DOHH2 (cell line): ENCODE data around the gene LAIR2.

ENCODE experiments used
- H3F3A ChIP-seq: fragments of 200-600 bp; sonication (generic), shearing (Covaris generic); 2 replicates; pipeline ENCODE4 v1.6.0; 2016; ENCODE audit warnings: antibody characterized with exemption, mild to moderate bottlenecking; ENCODE audit not compliant: control insufficient read depth, insufficient read depth
- H3K27ac ChIP-seq: fragments of 200-600 bp; sonication (generic); 2 replicates; pipeline ENCODE4 v1.5.1; 2014; ENCODE audit warnings: low read depth, mild to moderate bottlenecking, low read length, moderate library complexity
- H3K27me3 ChIP-seq: fragments of 200-600 bp; sonication (generic); 2 replicates; pipeline ENCODE4 v1.6.1; 2014; ENCODE audit warnings: mild to moderate bottlenecking, low read length, mixed read lengths; ENCODE audit not compliant: control insufficient read depth
- H3K36me3 ChIP-seq: fragments of 200-600 bp; sonication (generic); 2 replicates; pipeline ENCODE4 v1.6.1; 2014; ENCODE audit warnings: mild to moderate bottlenecking, low read length, moderate library complexity, mixed read lengths; ENCODE audit not compliant: control insufficient read depth
- H3K4me1 ChIP-seq: fragments of 200-600 bp; sonication (generic); 2 replicates; pipeline ENCODE4 v1.6.1; 2014; ENCODE audit warnings: mild to moderate bottlenecking, low read length, mixed read lengths; ENCODE audit not compliant: control insufficient read depth
- H3K4me2 ChIP-seq: fragments of 200-600 bp; sonication (generic); 2 replicates; pipeline ENCODE4 v1.6.0; 2014; ENCODE audit warnings: mild to moderate bottlenecking, low read length, moderate library complexity
- H3K4me3 ChIP-seq: fragments of 200-600 bp; sonication (generic); 2 replicates; pipeline ENCODE4 v1.5.1; 2014; ENCODE audit warnings: mild to moderate bottlenecking, low read length, mixed read lengths
- H3K79me2 ChIP-seq: fragments of 200-600 bp; sonication (generic); 2 replicates; pipeline ENCODE4 v1.6.1; 2014; ENCODE audit warnings: mild to moderate bottlenecking, low read length, mixed read lengths; ENCODE audit not compliant: control insufficient read depth
- H3K9me2 ChIP-seq: fragments of 200-600 bp; sonication (generic); replicated peaks from 2 replicates; pipeline ENCODE4 v1.6.1; 2014; ENCODE audit warnings: mild to moderate bottlenecking, low read length, mixed read lengths; ENCODE audit not compliant: control insufficient read depth
- H3K9me3 ChIP-seq: fragments of 200-600 bp; sonication (generic); 2 replicates; pipeline ENCODE4 v1.6.1; 2014; ENCODE audit warnings: antibody characterized with exemption, low read length, mixed read lengths; ENCODE audit not compliant: control insufficient read depth, insufficient read depth
- H4K20me1 ChIP-seq: fragments of 200-600 bp; sonication (generic); 2 replicates; pipeline ENCODE4 v1.6.0; 2014; ENCODE audit warnings: low read depth, mild to moderate bottlenecking, antibody characterized with exemption, low read length, moderate library complexity; ENCODE audit not compliant: control insufficient read depth, insufficient read depth
- EZH2phosphoT487 ChIP-seq: fragments of 200-600 bp; sonication (generic); IDR thresholded peaks from 2 replicates; pipeline ENCODE4 v1.6.1; 2017; ENCODE audit warnings: borderline replicate concordance, mild to moderate bottlenecking, antibody characterized with exemption, low read length, moderate library complexity, mixed read lengths
- TF ChIP-seq, protein P1 (sequence below): fragments of 200-600 bp; sonication (generic); IDR thresholded peaks from one replicate; pipeline ENCODE4 v1.5.1; 2014; ENCODE audit warnings: antibody characterized with exemption, mild to moderate bottlenecking, low read depth, low read length; ENCODE audit not compliant: poor library complexity, severe bottlenecking

LAIR2 gene

DNA sequence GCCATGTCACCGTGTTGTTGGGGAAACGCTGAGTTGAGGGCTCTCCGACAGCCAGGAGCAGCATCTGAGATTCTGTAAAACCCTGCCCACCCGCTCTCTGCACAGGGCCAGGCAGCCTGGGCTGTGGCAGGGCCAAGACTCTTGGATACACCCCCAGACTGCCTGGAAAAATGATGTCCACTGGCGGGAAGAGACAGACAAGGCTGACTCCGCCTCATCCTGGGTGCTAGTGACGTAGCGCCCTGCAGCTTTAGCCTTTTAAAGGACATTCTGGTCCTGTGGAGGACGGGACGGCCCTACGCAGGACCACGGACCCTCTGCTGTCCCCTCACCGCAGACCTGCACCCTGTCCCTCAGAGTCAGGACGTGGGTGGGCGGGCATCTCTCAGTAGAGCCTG is 50.3 kb downstream of the LAIR2 start:
- TF ChIP-seq, protein P1, sequence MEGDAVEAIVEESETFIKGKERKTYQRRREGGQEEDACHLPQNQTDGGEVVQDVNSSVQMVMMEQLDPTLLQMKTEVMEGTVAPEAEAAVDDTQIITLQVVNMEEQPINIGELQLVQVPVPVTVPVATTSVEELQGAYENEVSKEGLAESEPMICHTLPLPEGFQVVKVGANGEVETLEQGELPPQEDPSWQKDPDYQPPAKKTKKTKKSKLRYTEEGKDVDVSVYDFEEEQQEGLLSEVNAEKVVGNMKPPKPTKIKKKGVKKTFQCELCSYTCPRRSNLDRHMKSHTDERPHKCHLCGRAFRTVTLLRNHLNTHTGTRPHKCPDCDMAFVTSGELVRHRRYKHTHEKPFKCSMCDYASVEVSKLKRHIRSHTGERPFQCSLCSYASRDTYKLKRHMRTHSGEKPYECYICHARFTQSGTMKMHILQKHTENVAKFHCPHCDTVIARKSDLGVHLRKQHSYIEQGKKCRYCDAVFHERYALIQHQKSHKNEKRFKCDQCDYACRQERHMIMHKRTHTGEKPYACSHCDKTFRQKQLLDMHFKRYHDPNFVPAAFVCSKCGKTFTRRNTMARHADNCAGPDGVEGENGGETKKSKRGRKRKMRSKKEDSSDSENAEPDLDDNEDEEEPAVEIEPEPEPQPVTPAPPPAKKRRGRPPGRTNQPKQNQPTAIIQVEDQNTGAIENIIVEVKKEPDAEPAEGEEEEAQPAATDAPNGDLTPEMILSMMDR: no peak
- TF ChIP-seq EZH2phosphoT487: no peak
- peaks cover 9% of the 10 kb centered on the region for H3K27me3 ChIP-seq
- no peaks in the 10 kb centered on the region for H3K9me3 ChIP-seq
- H3K4me1 ChIP-seq: peaks cover 22% of the 10 kb centered on the region
- no peaks in the 10 kb centered on the region for H3K36me3 ChIP-seq
- no peaks in the 10 kb centered on the region for H3K79me2 ChIP-seq
- H3F3A ChIP-seq: 0 out of 2 replicates have a peak, but pooled peaks cover 3% of the 10 kb centered on the region
- H3K27ac ChIP-seq: no peak overlapping the region
- peak overlapping the region; percentile 75; the same call in 1 of the 2 replicates for H3K4me2 ChIP-seq
- no peaks in the 10 kb centered on the region for H3K9me2 ChIP-seq
- H3K4me3 ChIP-seq: no peak overlapping the region
- no peaks in the 10 kb centered on the region for H4K20me1 ChIP-seq

DNA sequence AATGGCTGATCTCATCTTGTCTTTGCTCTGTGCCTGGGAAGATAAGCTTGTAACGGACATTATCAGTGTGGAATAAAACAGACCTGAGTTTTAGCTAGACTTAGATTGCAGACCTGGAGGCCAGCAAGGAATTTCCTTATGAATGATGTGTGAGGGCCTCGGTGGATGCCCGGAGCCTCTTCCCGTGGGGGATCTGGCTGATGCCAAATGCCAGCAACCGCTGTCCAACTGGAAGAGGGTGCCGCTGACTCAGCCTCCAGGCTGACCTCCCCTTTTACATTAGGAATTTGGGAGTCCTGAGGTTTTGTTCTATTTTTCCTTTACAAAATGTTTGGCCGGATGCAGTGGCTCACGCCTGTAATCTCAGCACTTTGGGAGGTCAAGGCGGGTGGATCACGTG is 51.4 kb downstream of the LAIR2 start:
- Histone ChIP-seq H3K27me3 (peaks cover 18% of the 10 kb centered on the region), H3K4me3 (no peak overlapping the region), H3K4me1 (peaks cover 22% of the 10 kb centered on the region), H3K9me3 (no peaks in the 10 kb centered on the region), H3K36me3 (no peaks in the 10 kb centered on the region), H3K4me2 (no peak overlapping the region), H4K20me1 (no peaks in the 10 kb centered on the region), H3K9me2 (no peaks in the 10 kb centered on the region), H3K79me2 (no peaks in the 10 kb centered on the region), H3F3A (0 out of 2 replicates have a peak, but pooled peaks cover 3% of the 10 kb centered on the region), H3K27ac (no peak overlapping the region)
- TF ChIP-seq, protein P1: no peak
- no peak for TF ChIP-seq EZH2phosphoT487

DNA sequence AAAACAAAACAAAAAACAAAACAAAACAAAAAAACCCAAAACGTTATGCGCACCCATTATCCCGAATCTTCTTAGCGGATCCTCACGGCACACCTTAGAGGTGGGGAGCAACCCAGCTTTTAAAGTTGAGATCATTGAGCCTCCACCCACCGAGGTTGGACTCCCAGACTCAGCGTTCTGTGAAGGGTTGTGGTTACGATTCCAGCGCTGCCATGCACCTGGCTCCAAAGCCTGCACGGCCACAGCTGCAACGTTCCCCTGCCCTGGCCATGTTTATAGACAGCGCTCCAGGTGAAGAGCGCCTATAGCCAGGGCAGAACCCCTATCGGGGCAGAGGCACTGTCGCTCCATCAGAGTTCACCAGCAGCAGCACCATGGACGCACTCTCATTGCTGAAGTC is 52.3 kb downstream of the LAIR2 start:
- H3K79me2 ChIP-seq: no peaks in the 10 kb centered on the region
- H3K36me3 ChIP-seq: no peaks in the 10 kb centered on the region
- H4K20me1 ChIP-seq: no peaks in the 10 kb centered on the region
- TF ChIP-seq EZH2phosphoT487: no peak
- TF ChIP-seq, protein P1: no peak
- 0 out of 2 replicates have a peak, but pooled peaks cover 3% of the 10 kb centered on the region for H3F3A ChIP-seq
- no peaks in the 10 kb centered on the region for H3K9me3 ChIP-seq
- no peak overlapping the region for H3K4me2 ChIP-seq
- H3K27ac ChIP-seq: no peak overlapping the region
- H3K9me2 ChIP-seq: no peaks in the 10 kb centered on the region
- H3K4me3 ChIP-seq: no peak overlapping the region
- peaks cover 19% of the 10 kb centered on the region for H3K27me3 ChIP-seq
- peaks cover 22% of the 10 kb centered on the region for H3K4me1 ChIP-seq
